H1 (cell line): ENCODE results near the gene SPACA4. TPM values are rescaled to one million over a fixed set of nuclear protein-coding genes. Genes with fewer than 3 reads are reported as not detected.

Experiments used
- CTCF ChIA-PET: fragments of 300-600 bp; sonication (Branson Sonifier 250); formaldehyde crosslinking; loops from one replicate; lab custom pipeline; 2021; ENCODE audit not compliant: partially characterized antibody; lab: Charles Lee
- POLR2A ChIA-PET: fragments of 300-600 bp; sonication (Branson Sonifier 250); formaldehyde crosslinking; loops from one replicate; lab custom pipeline; 2021; ENCODE audit warnings: inconsistent platforms; ENCODE audit not compliant: partially characterized antibody; lab: Charles Lee
- DNase-seq, 2 experiments: peaks; one replicate each; pipeline versions ENCODE4 v3.0.0 to v3.0.0-alpha.2; 2010 to 2022; ENCODE audit warnings: low spot score in 2 of 2, low read depth in 1 of 2, mixed read lengths in 1 of 2
- FAIRE-seq: peaks from 2 replicates; lab custom pipeline; 2011; peaks lifted over from hg19 to GRCh38; lab: Jason Lieb, UNC
- H2AFZ ChIP-seq: 2 replicates; pipeline ENCODE4 v1.8.1; 2012; ENCODE audit warnings: low read length, inconsistent platforms
- H2AK5ac ChIP-seq: 2 replicates; pipeline ENCODE4 v1.6.1; 2013; ENCODE audit warnings: low read depth, low read length
- H2BK120ac ChIP-seq: replicated peaks from 2 replicates; pipeline ENCODE3; 2013; ENCODE audit warnings: low read depth, low read length, inconsistent platforms
- H2BK12ac ChIP-seq: 2 replicates; pipeline ENCODE4 v1.6.1; 2013; ENCODE audit warnings: low read depth, low read length
- H2BK15ac ChIP-seq: 2 replicates; pipeline ENCODE4 v1.6.1; 2013; ENCODE audit warnings: low read length
- H2BK20ac ChIP-seq: 2 replicates; pipeline ENCODE4 v1.6.1; 2013; ENCODE audit warnings: low read length
- H2BK5ac ChIP-seq: 2 replicates; pipeline ENCODE4 v1.6.1; 2013; ENCODE audit warnings: low read depth, low read length
- H3K14ac ChIP-seq: 2 replicates; pipeline ENCODE4 v1.6.1; 2013; ENCODE audit warnings: inconsistent platforms; ENCODE audit not compliant: insufficient read length
- H3K18ac ChIP-seq: 2 replicates; pipeline ENCODE4 v1.6.1; 2013; ENCODE audit warnings: low read length; ENCODE audit errors: extremely low read depth
- H3K23ac ChIP-seq: 2 replicates; pipeline ENCODE4 v1.6.1; 2013; ENCODE audit warnings: inconsistent platforms; ENCODE audit not compliant: insufficient read length
- H3K23me2 ChIP-seq: 2 replicates; pipeline ENCODE4 v1.6.1; 2013; ENCODE audit warnings: low read depth, low read length
- H3K27ac ChIP-seq: 2 replicates; pipeline ENCODE4 v1.6.1; 2011; ENCODE audit warnings: low read depth, low read length, inconsistent platforms
- H3K27me3 ChIP-seq, 4 experiments: replicated peaks in 1 of 4; 1 replicate in 1 of 4; 2 replicates in 3 of 4; pipeline versions ENCODE4 v1.6.1 to v1.8.1; 2011 to 2013; ENCODE audit warnings: low read length in 3 of 4, mild to moderate bottlenecking in 3 of 4, inconsistent platforms in 2 of 4, mixed read lengths in 2 of 4, moderate library complexity in 1 of 4; ENCODE audit not compliant: control insufficient read depth in 3 of 4, insufficient read depth in 3 of 4; ENCODE audit errors: extremely low read depth in 1 of 4
- H3K36me3 ChIP-seq, 4 experiments: 2 replicates each; pipeline versions ENCODE4 v1.6.1 to v1.8.1; 2011 to 2013; ENCODE audit warnings: mild to moderate bottlenecking in 4 of 4, low read length in 3 of 4, moderate library complexity in 2 of 4, control low read depth in 1 of 4, inconsistent platforms in 1 of 4; ENCODE audit not compliant: insufficient read depth in 4 of 4, control insufficient read depth in 2 of 4
- H3K4ac ChIP-seq: replicated peaks from 2 replicates; pipeline ENCODE3; 2013; ENCODE audit warnings: low read length, low read depth, mixed read lengths, inconsistent platforms; ENCODE audit not compliant: insufficient read length
- H3K4me1 ChIP-seq, 4 experiments: replicated peaks in 1 of 4; 1 replicate in 1 of 4; 2 replicates in 3 of 4; pipeline versions ENCODE4 v1.6.1 to v1.8.1; 2011 to 2013; ENCODE audit warnings: low read length in 3 of 4, inconsistent platforms in 2 of 4, mixed read lengths in 1 of 4; ENCODE audit not compliant: insufficient read depth in 4 of 4, control insufficient read depth in 3 of 4
- H3K4me2 ChIP-seq, 2 experiments: 2 replicates each; pipeline versions ENCODE4 v1.6.1 to v1.8.1; 2011 to 2013; ENCODE audit warnings: low read depth in 2 of 2, low read length in 2 of 2, control low read depth in 1 of 2, inconsistent platforms in 1 of 2, mild to moderate bottlenecking in 1 of 2; ENCODE audit not compliant: insufficient read depth in 1 of 2
- H3K4me3 ChIP-seq, 4 experiments: fragments of 200-600, 300-600 bp in 1 of 4; sonication (generic), shearing (Covaris generic), sonication (Bioruptor Twin) in 1 of 4; 2 replicates each; pipeline versions ENCODE4 v1.5.1 to v1.8.1; 2011 to 2016; ENCODE audit warnings: low read length in 4 of 4, low read depth in 3 of 4, control low read depth in 2 of 4, inconsistent platforms in 2 of 4, mild to moderate bottlenecking in 2 of 4, mixed read lengths in 1 of 4, moderate library complexity in 1 of 4; ENCODE audit not compliant: insufficient read depth in 2 of 4; ENCODE audit errors: extremely low read depth in 1 of 4
- H3K56ac ChIP-seq: replicated peaks from 2 replicates; pipeline ENCODE3; 2013; ENCODE audit warnings: low read depth, mild to moderate bottlenecking, mixed read lengths, low read length, inconsistent platforms; ENCODE audit not compliant: insufficient read length
- H3K79me1 ChIP-seq: 2 replicates; pipeline ENCODE4 v1.6.1; 2013; ENCODE audit warnings: low read depth, low read length, control low read depth
- H3K79me2 ChIP-seq, 2 experiments: 2 replicates each; pipeline versions ENCODE4 v1.6.1 to v1.8.1; 2012 to 2013; ENCODE audit warnings: low read length in 2 of 2, mild to moderate bottlenecking in 2 of 2, inconsistent platforms in 1 of 2; ENCODE audit not compliant: insufficient read depth in 2 of 2, control insufficient read depth in 1 of 2
- H3K9ac ChIP-seq, 4 experiments: replicated peaks in 1 of 4; 1 replicate in 1 of 4; 2 replicates in 3 of 4; pipeline versions ENCODE4 v1.6.1 to v1.8.1; 2011 to 2013; ENCODE audit warnings: low read depth in 3 of 4, low read length in 3 of 4, control low read depth in 2 of 4, mild to moderate bottlenecking in 2 of 4, moderate library complexity in 2 of 4, inconsistent platforms in 1 of 4; ENCODE audit errors: extremely low read depth in 1 of 4
- H3K9me3 ChIP-seq, 2 experiments: 2 replicates each; pipeline versions ENCODE4 v1.6.1 to v1.8.1; 2012 to 2013; ENCODE audit warnings: mild to moderate bottlenecking in 2 of 2, moderate library complexity in 2 of 2, control low read depth in 1 of 2, inconsistent platforms in 1 of 2, low read depth in 1 of 2, low read length in 1 of 2, mixed read lengths in 1 of 2; ENCODE audit not compliant: insufficient read depth in 2 of 2
- H4K20me1 ChIP-seq, 2 experiments: replicated peaks in 1 of 2; 2 replicates each; pipeline versions ENCODE3 to v1.8.1; 2011 to 2013; ENCODE audit warnings: inconsistent platforms in 2 of 2, low read length in 2 of 2, mild to moderate bottlenecking in 1 of 2; ENCODE audit not compliant: insufficient read depth in 2 of 2, control insufficient read depth in 1 of 2
- H4K5ac ChIP-seq: 2 replicates; pipeline ENCODE4 v1.6.1; 2013; ENCODE audit warnings: low read length, low read depth, mixed read lengths, inconsistent platforms; ENCODE audit not compliant: insufficient read length
- H4K8ac ChIP-seq: 2 replicates; pipeline ENCODE4 v1.8.0; 2013; ENCODE audit warnings: mild to moderate bottlenecking, moderate library complexity, low read length, inconsistent platforms; ENCODE audit not compliant: insufficient read depth; ENCODE audit errors: extremely low read depth
- H4K91ac ChIP-seq: replicated peaks from 2 replicates; pipeline ENCODE3; 2013; ENCODE audit warnings: low read length, mixed read lengths, inconsistent platforms; ENCODE audit not compliant: insufficient read length
- BRCA1 ChIP-seq: IDR thresholded peaks from 2 replicates; pipeline ENCODE4 v1.6.1; 2012; ENCODE audit warnings: low read depth, low read length, improper control_type of control experiment
- CEBPB ChIP-seq: IDR thresholded peaks from 2 replicates; pipeline ENCODE4 v1.6.1; 2012; ENCODE audit warnings: low read depth, low read length
- EZH2 ChIP-seq: fragments of 200-600 bp; sonication (generic); IDR thresholded peaks from 2 replicates; pipeline ENCODE4 v1.7.1; 2012; ENCODE audit warnings: low read depth, mild to moderate bottlenecking, moderate library complexity, low read length, inconsistent platforms; ENCODE audit not compliant: severe bottlenecking
- GTF2F1 ChIP-seq: IDR thresholded peaks from 2 replicates; pipeline ENCODE4 v1.6.1; 2012; ENCODE audit warnings: low read depth, low read length, improper control_type of control experiment, borderline replicate concordance
- PHF8 ChIP-seq: fragments of 200-600 bp; sonication (generic); conservative IDR thresholded peaks from 2 replicates; pipeline ENCODE4 v1.7.1; 2012; ENCODE audit warnings: low read depth, mild to moderate bottlenecking, inconsistent platforms, low read length, moderate library complexity
- POLR2AphosphoS5 ChIP-seq: IDR thresholded peaks from 2 replicates; pipeline ENCODE4 v1.6.1; 2011; ENCODE audit warnings: low read depth, low read length
- RXRA ChIP-seq: IDR thresholded peaks from 2 replicates; pipeline ENCODE4 v1.6.1; 2011; ENCODE audit warnings: low read depth, mild to moderate bottlenecking, low read length, moderate library complexity; ENCODE audit not compliant: insufficient read depth
- SP1 ChIP-seq: IDR thresholded peaks from 2 replicates; pipeline ENCODE4 v1.6.1; 2011; ENCODE audit warnings: low read depth, low read length
- SP2 ChIP-seq: IDR thresholded peaks from 2 replicates; pipeline ENCODE4 v1.6.1; 2012; ENCODE audit warnings: mild to moderate bottlenecking, low read length, inconsistent platforms
- SP4 ChIP-seq: IDR thresholded peaks from 2 replicates; pipeline ENCODE4 v1.6.1; 2012; ENCODE audit warnings: low read length, inconsistent platforms
- USF2 ChIP-seq: IDR thresholded peaks from 2 replicates; pipeline ENCODE4 v1.6.1; 2011; ENCODE audit warnings: low read length, improper control_type of control experiment
- WGBS, 2 experiments: shearing (Covaris generic) in 1 of 2; methylation state at CpG; one replicate each; pipeline versions ENCODE4 v1.1.6 to v1.1.7; 2013 to 2015; ENCODE audit warnings: low lambda C conversion rate in 2 of 2, mixed read lengths in 2 of 2, inconsistent platforms in 1 of 2, low coverage in 1 of 2, missing lambda C conversion rate in 1 of 2; ENCODE audit not compliant: insufficient replicate concordance in 2 of 2, insufficient coverage in 1 of 2, insufficient read length in 1 of 2; ENCODE audit errors: extremely low coverage in 1 of 2, missing lambda C conversion rate in 1 of 2; 5-methylcytosine and 5-hydroxymethylcytosine counted together
- polyA plus RNA-seq, 7 experiments: library from polyadenylated mRNA; depleted of rRNA in 3 of 7; stranded (reverse) in 5 of 7; unstranded in 2 of 7; fragments of >200 nt in 5 of 7; fragments of 200-250 nt in 2 of 7; gene quantifications; 1 replicate in 5 of 7; 2 replicates in 1 of 7; 4 replicates in 1 of 7; pipeline versions ENCODE4 v1.2.1 to v1.2.3, GENCODE V29; 2011 to 2013; ENCODE audit warnings: missing spikeins in 2 of 7, mixed read lengths in 2 of 7
- total RNA-seq: library from RNA; stranded (reverse); fragmentation: NEBNext Ultra II Directional; extraction: Animal tissue kit (Norgen Biotek cat#: 25700); gene quantifications from 2 replicates; pipeline ENCODE4 v1.2.1, GENCODE V29; 2021

Gene SPACA4
- total and polyA plus RNA-seq, 2 of the 8 experiments (the other 6 are each of a cell fraction or from before 2014, with no cell fraction given), result not detected

GRCh38 chr19:48575931-48576622 is 30.5 kb upstream of the SPACA4 start:
- Histone ChIP-seq H4K8ac (no peak overlapping the region), H2BK12ac (no peak overlapping the region), H3K79me2 (no peaks in the 10 kb centered on the region), H2BK15ac (no peak overlapping the region), H2BK20ac (no peak overlapping the region), H3K27me3 (no peaks in the 10 kb centered on the region; a peak in 1 of 7 replicates), H2BK120ac (no peak overlapping the region), H3K9ac (no peak overlapping the region)
- DNase-seq (no peak), FAIRE-seq (no peak)
- WGBS, 2 experiments, result 88% methylated on average over 11 of the region's 23 CpGs; no CpG with 5 or more reads in 1 of the 2 experiments
- TF ChIP-seq RXRA, result no peak
- TF ChIP-seq GTF2F1, result no peak
- no peak for TF ChIP-seq SP1
- no peak for TF ChIP-seq EZH2
- TF ChIP-seq USF2, result no peak
- TF ChIP-seq SP4, result no peak
- TF ChIP-seq SP2, result no peak
- no peak for TF ChIP-seq PHF8
- no peak for TF ChIP-seq POLR2AphosphoS5
- TF ChIP-seq BRCA1, result no peak
- TF ChIP-seq CEBPB, result no peak
- TF ChIP-seq, all 59 proteins: peak for 0
- no peaks in the 10 kb centered on the region for H4K20me1 ChIP-seq
- POLR2A ChIA-PET, result interaction anchor here (1.2 to 2.0 kb wide), 2 partner anchors 66 to 83 kb away, joined by 3 to 5 read pairs; no protein-coding TSS in a partner anchor
- H3K23me2 ChIP-seq, result no peaks in the 10 kb centered on the region
- H3K4me2 ChIP-seq, result no peak overlapping the region
- H4K5ac ChIP-seq, result no peak overlapping the region
- H3K4me3 ChIP-seq, result no peak overlapping the region
- H4K91ac ChIP-seq, result no peak overlapping the region
- H3K27ac ChIP-seq, result no peak overlapping the region
- H2BK5ac ChIP-seq, result no peak overlapping the region
- H2AK5ac ChIP-seq, result no peak overlapping the region
- H2AFZ ChIP-seq, result no peak overlapping the region
- H3K4ac ChIP-seq, result no peak overlapping the region
- H3K18ac ChIP-seq, result no peak overlapping the region
- H3K14ac ChIP-seq, result no peak overlapping the region
- CTCF ChIA-PET, result interaction anchor here (0.6 to 1.0 kb wide), 3 partner anchors 11 to 69 kb away, joined by 3 read pairs; no protein-coding TSS in a partner anchor
- peaks cover 0 to 5% (median 3%) of the 10 kb centered on the region in 4 experiments; a peak in 3 of 7 replicates for H3K4me1 ChIP-seq
- no peaks in the 10 kb centered on the region for H3K9me3 ChIP-seq
- H3K79me1 ChIP-seq, result no peaks in the 10 kb centered on the region
- H3K23ac ChIP-seq, result no peak overlapping the region
- H3K36me3 ChIP-seq, result no peaks in the 10 kb centered on the region
- no peak overlapping the region for H3K56ac ChIP-seq
